Osteocyte (in vitro differentiated cells): ENCODE measurements around the gene CAMK1G. TPM values are rescaled to one million over a fixed set of nuclear protein-coding genes. Genes with fewer than 3 reads are reported as not detected.

ENCODE experiments used
- DNase-seq: peaks from one replicate; pipeline ENCODE4 v3.0.0; 2021; ENCODE audit warnings: mixed read lengths; ENCODE audit not compliant: unreplicated experiment; ENCODE audit errors: extremely low spot score
- H3K27ac Mint-ChIP-seq: one replicate; pipeline ENCODE4 v1.8.0; 2021; ENCODE audit warnings: mild to moderate bottlenecking, mixed read lengths; ENCODE audit not compliant: unreplicated experiment
- H3K27me3 Mint-ChIP-seq: one replicate; pipeline ENCODE4 v1.8.0; 2021; ENCODE audit warnings: mixed read lengths; ENCODE audit not compliant: unreplicated experiment
- H3K36me3 Mint-ChIP-seq: one replicate; pipeline ENCODE4 v1.8.0; 2021; ENCODE audit warnings: mixed read lengths; ENCODE audit not compliant: unreplicated experiment
- H3K4me1 Mint-ChIP-seq: one replicate; pipeline ENCODE4 v1.8.0; 2021; ENCODE audit warnings: mixed read lengths; ENCODE audit not compliant: unreplicated experiment
- H3K4me3 Mint-ChIP-seq: one replicate; pipeline ENCODE4 v1.8.0; 2021; ENCODE audit warnings: mild to moderate bottlenecking, moderate library complexity, mixed read lengths; ENCODE audit not compliant: unreplicated experiment
- H3K9me3 Mint-ChIP-seq: one replicate; pipeline ENCODE4 v1.8.0; 2021; ENCODE audit warnings: mixed read lengths; ENCODE audit not compliant: unreplicated experiment
- total RNA-seq: library from RNA; stranded (reverse); gene quantifications from 2 replicates; pipeline ENCODE4 v1.2.1, GENCODE V29; 2021
- TF ChIP-seq, protein P1 (sequence below): fragments of 200-600 bp; sonication (generic); IDR thresholded peaks from 2 replicates; pipeline ENCODE4 v1.5.0; 2021; ENCODE audit warnings: antibody characterized with exemption, mild to moderate bottlenecking, moderate library complexity

CAMK1G gene
- total RNA-seq, 1 donor from 2014 or later, result not detected

DNA sequence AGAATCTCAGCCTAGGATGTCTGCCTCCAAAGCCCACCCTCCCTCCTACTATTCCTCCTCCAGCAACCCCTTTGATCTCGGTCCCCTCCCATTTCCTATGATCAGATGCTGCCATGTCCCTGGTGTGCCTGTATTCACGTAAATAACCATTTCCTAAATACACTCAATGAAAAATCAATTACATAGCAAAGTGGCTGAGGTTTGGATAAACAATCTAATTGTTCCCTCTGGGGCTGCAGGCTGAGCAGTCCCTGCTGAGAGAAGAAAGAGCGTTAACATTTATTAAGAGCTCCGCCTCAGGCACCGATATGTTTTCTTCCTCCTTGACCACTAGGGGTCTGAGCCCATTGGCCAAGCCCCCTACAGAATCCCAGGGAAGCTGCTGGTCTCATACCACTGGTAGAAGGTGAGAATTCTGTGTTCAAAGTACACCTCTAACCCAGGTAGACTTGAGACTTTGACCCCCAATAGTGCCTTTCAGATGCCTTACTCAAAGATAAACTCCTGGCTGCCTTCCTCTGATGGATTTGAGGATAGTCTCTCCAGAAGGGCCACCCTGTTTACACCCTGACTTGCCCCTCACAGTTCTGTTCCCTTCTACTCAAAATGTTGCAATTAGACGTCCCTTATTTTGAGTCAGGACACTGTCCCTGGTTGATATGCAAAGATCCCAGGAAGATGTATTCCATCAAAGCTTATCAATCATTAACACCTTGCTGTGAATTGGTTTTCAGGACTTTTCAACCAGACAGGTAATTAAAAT lies 33.9 kb upstream of the CAMK1G start:
- no peaks in the 10 kb centered on the region for H3K36me3 Mint-ChIP-seq
- no peak overlapping the region for H3K27ac Mint-ChIP-seq
- TF ChIP-seq, protein P1, sequence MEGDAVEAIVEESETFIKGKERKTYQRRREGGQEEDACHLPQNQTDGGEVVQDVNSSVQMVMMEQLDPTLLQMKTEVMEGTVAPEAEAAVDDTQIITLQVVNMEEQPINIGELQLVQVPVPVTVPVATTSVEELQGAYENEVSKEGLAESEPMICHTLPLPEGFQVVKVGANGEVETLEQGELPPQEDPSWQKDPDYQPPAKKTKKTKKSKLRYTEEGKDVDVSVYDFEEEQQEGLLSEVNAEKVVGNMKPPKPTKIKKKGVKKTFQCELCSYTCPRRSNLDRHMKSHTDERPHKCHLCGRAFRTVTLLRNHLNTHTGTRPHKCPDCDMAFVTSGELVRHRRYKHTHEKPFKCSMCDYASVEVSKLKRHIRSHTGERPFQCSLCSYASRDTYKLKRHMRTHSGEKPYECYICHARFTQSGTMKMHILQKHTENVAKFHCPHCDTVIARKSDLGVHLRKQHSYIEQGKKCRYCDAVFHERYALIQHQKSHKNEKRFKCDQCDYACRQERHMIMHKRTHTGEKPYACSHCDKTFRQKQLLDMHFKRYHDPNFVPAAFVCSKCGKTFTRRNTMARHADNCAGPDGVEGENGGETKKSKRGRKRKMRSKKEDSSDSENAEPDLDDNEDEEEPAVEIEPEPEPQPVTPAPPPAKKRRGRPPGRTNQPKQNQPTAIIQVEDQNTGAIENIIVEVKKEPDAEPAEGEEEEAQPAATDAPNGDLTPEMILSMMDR, result no peak
- H3K27me3 Mint-ChIP-seq, result peaks cover 21% of the 10 kb centered on the region
- no peak overlapping the region for H3K4me3 Mint-ChIP-seq
- no peaks in the 10 kb centered on the region for H3K4me1 Mint-ChIP-seq
- no peak for DNase-seq
- H3K9me3 Mint-ChIP-seq, result no peaks in the 10 kb centered on the region

DNA sequence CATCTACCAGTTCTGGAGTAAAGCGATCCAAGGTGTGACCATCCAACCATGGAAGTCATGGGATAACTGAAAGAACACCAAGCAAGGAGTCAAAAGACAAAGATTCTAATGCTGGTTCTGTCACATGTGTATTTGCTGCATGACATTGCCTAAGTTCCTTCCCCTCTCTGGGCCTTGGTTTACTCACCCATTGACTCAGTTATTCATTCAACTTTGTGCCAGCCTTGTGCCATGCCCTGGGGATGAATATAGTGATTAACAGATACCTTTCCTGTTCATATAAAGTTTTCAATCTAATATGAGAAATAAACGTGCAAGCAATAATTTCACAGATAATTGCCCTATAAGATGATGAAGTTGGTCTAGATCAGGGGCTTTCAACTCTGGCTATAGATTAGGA lies 33.0 kb upstream of the CAMK1G start:
- Mint-ChIP-seq H3K4me3 (no peak overlapping the region), H3K4me1 (no peaks in the 10 kb centered on the region), H3K27ac (no peak overlapping the region), H3K27me3 (peaks cover 21% of the 10 kb centered on the region), H3K9me3 (no peaks in the 10 kb centered on the region), H3K36me3 (no peaks in the 10 kb centered on the region)
- DNase-seq, result no peak
- TF ChIP-seq, protein P1, result no peak

DNA sequence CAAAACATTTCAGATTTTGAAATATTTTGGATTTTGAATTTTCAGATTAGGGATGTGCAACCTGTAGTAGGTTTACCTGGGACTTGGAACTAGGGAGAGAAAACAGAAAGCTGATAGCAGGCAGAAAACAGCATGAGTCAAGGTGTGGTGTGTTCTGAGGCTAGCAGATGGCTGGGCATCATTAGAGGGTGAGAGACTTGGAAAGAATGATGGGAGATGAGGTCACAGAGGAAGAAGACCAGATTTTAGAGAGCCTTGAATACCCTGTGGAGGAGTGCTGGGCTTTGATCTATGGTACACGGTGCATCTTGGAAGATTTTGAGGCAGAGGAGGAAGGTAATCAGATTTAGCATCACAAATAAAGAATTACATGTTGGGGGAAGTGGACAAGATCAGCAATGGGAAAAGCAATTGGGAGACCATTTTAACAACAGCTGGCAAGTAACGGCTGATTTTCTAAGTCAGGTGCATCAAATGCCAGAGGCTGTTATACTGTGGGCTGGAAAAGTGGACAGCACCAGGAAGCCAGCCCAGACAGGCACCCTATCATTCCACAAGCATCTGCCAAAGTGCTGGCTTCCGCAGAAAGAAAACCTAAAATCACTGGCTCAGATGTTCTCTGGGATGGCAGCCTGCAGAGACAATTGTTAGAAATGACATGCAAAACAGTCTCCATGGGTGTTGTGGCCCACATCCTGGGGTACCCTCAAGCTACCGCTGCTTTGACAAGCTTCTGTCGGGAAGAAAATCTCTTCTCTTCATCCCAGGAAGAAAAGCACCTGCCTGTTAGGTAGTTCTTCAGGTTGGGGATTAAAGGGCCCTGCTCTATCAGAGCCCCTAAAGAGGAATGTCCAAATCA lies 30.9 kb upstream of the CAMK1G start:
- DNase-seq, result no peak
- H3K27ac Mint-ChIP-seq, result no peak overlapping the region
- peaks cover 15% of the 10 kb centered on the region for H3K27me3 Mint-ChIP-seq
- no peaks in the 10 kb centered on the region for H3K9me3 Mint-ChIP-seq
- TF ChIP-seq, protein P1, result no peak
- no peak overlapping the region for H3K4me3 Mint-ChIP-seq
- H3K4me1 Mint-ChIP-seq, result peaks cover 3% of the 10 kb centered on the region
- no peaks in the 10 kb centered on the region for H3K36me3 Mint-ChIP-seq

DNA sequence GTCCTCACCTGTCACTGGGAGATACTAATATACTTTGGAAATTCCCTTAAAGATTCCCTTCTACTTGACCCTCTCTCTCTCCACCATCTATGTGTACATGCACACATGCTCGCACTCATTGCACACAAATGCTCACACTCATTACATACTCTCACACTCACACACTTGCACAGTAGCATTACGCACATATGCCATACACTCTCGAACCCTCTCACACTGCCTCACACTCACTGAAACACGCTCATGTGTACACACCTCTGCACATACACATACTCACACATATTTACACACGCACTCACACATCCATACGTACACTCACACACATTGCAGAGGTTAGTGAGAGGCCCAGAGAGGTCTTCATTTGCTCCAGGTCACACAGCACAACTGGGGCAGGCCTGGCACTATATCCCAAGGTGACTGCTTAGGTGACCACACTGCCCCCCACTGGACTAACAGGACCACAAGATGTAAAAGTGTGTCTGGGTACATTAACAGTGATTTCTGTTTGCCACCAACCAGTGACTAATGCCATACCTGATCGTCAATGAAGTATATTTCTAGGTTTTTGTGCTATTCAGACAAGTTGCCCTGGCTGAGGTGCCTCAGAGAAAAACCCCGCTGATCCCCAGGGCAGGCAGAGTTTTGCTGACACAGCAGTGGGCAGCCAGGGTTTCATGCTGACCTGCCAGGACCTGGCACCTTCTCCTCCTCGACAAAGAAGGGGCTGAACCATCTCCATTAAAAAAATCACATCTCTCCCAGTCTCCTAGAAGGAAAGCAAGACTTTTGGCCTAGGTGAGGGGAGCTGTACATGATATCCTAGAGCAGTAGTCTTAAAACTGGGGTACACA lies 28.5 kb upstream of the CAMK1G start:
- Mint-ChIP-seq H3K36me3 (no peaks in the 10 kb centered on the region), H3K4me3 (no peak overlapping the region), H3K9me3 (no peaks in the 10 kb centered on the region), H3K4me1 (peaks cover 3% of the 10 kb centered on the region), H3K27me3 (peaks cover 12% of the 10 kb centered on the region), H3K27ac (no peak overlapping the region)
- DNase-seq, result no peak
- TF ChIP-seq, protein P1, result no peak
